Liver (tissue), 9 donors: ENCODE results near the gene ATP5F1D. TPM values are rescaled to one million over a fixed set of nuclear protein-coding genes. Genes with fewer than 3 reads are reported as not detected.

Experiments
- DNase-seq: peaks from one replicate; pipeline ENCODE4 v3.0.0-alpha.2; 2017; ENCODE audit warnings: low spot score
- H3K27ac ChIP-seq, 2 donors: one replicate each; pipeline ENCODE4 v1.7.0; 2013; ENCODE audit warnings: inconsistent platforms in 2 of 2, low read length in 2 of 2, control low read depth in 1 of 2, low read depth in 1 of 2, mild to moderate bottlenecking in 1 of 2
- H3K27me3 ChIP-seq, 4 donors: one replicate each; pipeline versions ENCODE4 v1.6.1 to v1.7.0; 2013; ENCODE audit warnings: low read length in 3 of 4, inconsistent platforms in 1 of 4, mild to moderate bottlenecking in 1 of 4, moderate library complexity in 1 of 4; ENCODE audit not compliant: control insufficient read depth in 4 of 4, insufficient read depth in 4 of 4
- H3K36me3 ChIP-seq, 4 donors: one replicate each; pipeline versions ENCODE4 v1.6.1 to v1.7.0; 2013; ENCODE audit warnings: low read length in 3 of 4, mild to moderate bottlenecking in 3 of 4, low read depth in 1 of 4, moderate library complexity in 1 of 4; ENCODE audit not compliant: control insufficient read depth in 4 of 4, insufficient read depth in 3 of 4
- H3K4me1 ChIP-seq, 4 donors: one replicate each; pipeline versions ENCODE4 v1.6.1 to v1.7.0; 2013; ENCODE audit warnings: low read length in 3 of 4, mild to moderate bottlenecking in 3 of 4, moderate library complexity in 1 of 4; ENCODE audit not compliant: control insufficient read depth in 4 of 4, insufficient read depth in 4 of 4
- H3K4me3 ChIP-seq, 3 donors: one replicate each; pipeline versions ENCODE4 v1.6.1 to v1.7.0; 2013; ENCODE audit warnings: low read length in 3 of 3, control low read depth in 1 of 3, low read depth in 1 of 3, mild to moderate bottlenecking in 1 of 3
- H3K9ac ChIP-seq, 2 donors: one replicate each; pipeline ENCODE4 v1.7.0; 2013; ENCODE audit warnings: low read length in 2 of 2, mild to moderate bottlenecking in 2 of 2, moderate library complexity in 2 of 2, control low read depth in 1 of 2, low read depth in 1 of 2
- H3K9me3 ChIP-seq, 4 donors: one replicate each; pipeline versions ENCODE4 v1.6.1 to v1.7.0; 2013; ENCODE audit warnings: low read length in 3 of 4; ENCODE audit not compliant: control insufficient read depth in 4 of 4
- ATF3 ChIP-seq: IDR thresholded peaks from 2 replicates; pipeline ENCODE4 v1.6.1; 2016; ENCODE audit warnings: antibody characterized with exemption
- CTCF ChIP-seq: fragments of 150-350 bp; IDR thresholded peaks from 2 replicates; pipeline ENCODE4 v1.5.1; 2017; ENCODE audit warnings: improper control_type of control experiment, low read depth, low read length; ENCODE audit not compliant: missing input control
- EGR1 ChIP-seq, 2 donors: IDR thresholded peaks; 2 replicates each; pipeline ENCODE4 v1.6.1; 2016 to 2018; ENCODE audit warnings: antibody characterized with exemption in 2 of 2, low read depth in 2 of 2
- FOXA1 ChIP-seq: IDR thresholded peaks from 2 replicates; pipeline ENCODE4 v1.6.1; 2016; ENCODE audit warnings: antibody characterized with exemption
- FOXA2 ChIP-seq: IDR thresholded peaks from 2 replicates; pipeline ENCODE4 v1.6.1; 2016; ENCODE audit warnings: antibody characterized with exemption
- GABPA ChIP-seq, 2 donors: IDR thresholded peaks in 1 of 2; conservative IDR thresholded peaks in 1 of 2; 2 replicates each; pipeline ENCODE4 v1.6.1; 2016; ENCODE audit warnings: antibody characterized with exemption in 2 of 2, mild to moderate bottlenecking in 1 of 2, moderate library complexity in 1 of 2
- HNF4A ChIP-seq, 2 donors: conservative IDR thresholded peaks; 2 replicates each; pipeline ENCODE4 v1.6.1; 2016; ENCODE audit warnings: antibody characterized with exemption in 2 of 2, mild to moderate bottlenecking in 2 of 2
- HNF4G ChIP-seq: IDR thresholded peaks from 2 replicates; pipeline ENCODE4 v1.6.1; 2016; ENCODE audit warnings: antibody characterized with exemption
- JUND ChIP-seq, 2 donors: IDR thresholded peaks; 2 replicates each; pipeline ENCODE4 v1.6.1; 2016; ENCODE audit warnings: antibody characterized with exemption in 2 of 2
- MAX ChIP-seq: IDR thresholded peaks from 2 replicates; pipeline ENCODE4 v1.6.1; 2016; ENCODE audit warnings: antibody characterized with exemption
- NR2F2 ChIP-seq: IDR thresholded peaks from 2 replicates; pipeline ENCODE4 v1.6.1; 2016; ENCODE audit warnings: antibody characterized with exemption
- RAD21 ChIP-seq, 2 donors: IDR thresholded peaks; 2 replicates each; pipeline ENCODE4 v1.6.1; 2016; ENCODE audit warnings: antibody characterized with exemption in 2 of 2, mild to moderate bottlenecking in 2 of 2
- REST ChIP-seq: IDR thresholded peaks from 2 replicates; pipeline ENCODE4 v1.6.1; 2016; ENCODE audit warnings: antibody characterized with exemption, mild to moderate bottlenecking
- RXRA ChIP-seq, 2 donors: IDR thresholded peaks; 2 replicates each; pipeline ENCODE4 v1.6.1; 2017 to 2018; ENCODE audit warnings: antibody characterized with exemption in 2 of 2, mild to moderate bottlenecking in 1 of 2
- SP1 ChIP-seq: IDR thresholded peaks from 2 replicates; pipeline ENCODE4 v1.6.1; 2018; ENCODE audit warnings: antibody characterized with exemption, mild to moderate bottlenecking
- TAF1 ChIP-seq: conservative IDR thresholded peaks from 2 replicates; pipeline ENCODE4 v1.6.1; 2016; ENCODE audit warnings: antibody characterized with exemption, mild to moderate bottlenecking
- YY1 ChIP-seq: IDR thresholded peaks from 2 replicates; pipeline ENCODE4 v1.6.1; 2016; ENCODE audit warnings: antibody characterized with exemption, mild to moderate bottlenecking
- ZBTB33 ChIP-seq: IDR thresholded peaks from 2 replicates; pipeline ENCODE4 v1.6.1; 2016; ENCODE audit warnings: antibody characterized with exemption
- WGBS: extraction: QIAGEN DNeasy Blood & Tissue Kit; methylation state at CpG from one replicate; pipeline ENCODE4 v1.1.7; 2013; 5-methylcytosine and 5-hydroxymethylcytosine counted together
- polyA plus RNA-seq, 2 donors: library from polyadenylated mRNA; stranded (reverse) in 1 of 2; unstranded in 1 of 2; fragments of 200-250 nt in 1 of 2; fragments of >200 nt in 1 of 2; fragmentation: Nextera tagmentation in 1 of 2; extraction: Ambion mirVana in 1 of 2; gene quantifications; one replicate each; pipeline versions ENCODE4 v1.2.1 to v1.2.3, GENCODE V29; 2013 to 2015
- total RNA-seq, 2 donors: library from RNA; depleted of rRNA; stranded (reverse); fragments of >200 nt; gene quantifications; one replicate each; pipeline ENCODE4 v1.2.3, GENCODE V29; 2014
- donor health status: healthy.
- donor health status: healthy.
- donor health status: healthy.
- donor health status: healthy.
- donor health status: healthy.

ATP5F1D gene
- total and polyA plus RNA-seq, 4 donors: 20.2 to 315 (median 145) TPM

- WGBS: 40% methylated on average over 25 of the region's 25 CpGs
Observed at GRCh38 chr19:1291761-1292418, 50.3 kb downstream of the ATP5F1D start.

More at GRCh38 chr19:1291761-1292418, 50.3 kb downstream of the ATP5F1D start:
- Histone ChIP-seq H3K27ac (no peak overlapping the region), H3K9ac (no peak overlapping the region), H3K27me3 (no peaks in the 10 kb centered on the region), H3K36me3 (no peaks in the 10 kb centered on the region), H3K9me3 (no peaks in the 10 kb centered on the region), H3K4me1 (peaks cover 16 to 54% (median 25%) of the 10 kb centered on the region in 4 donors), H3K4me3 (no peak overlapping the region)
- DNase-seq: no peak
- TF ChIP-seq MAX (no peak), HNF4G (peak; percentile 71), ATF3 (no peak), CTCF (no peak), RXRA (IDR thresholded peaks at IDR 0.05) (peak; percentile 56 to 64), FOXA1 (no peak), JUND (IDR thresholded peaks at IDR 0.05) (no peak), GABPA (IDR thresholded peaks at IDR 0.05 in 1 of 2, conservative IDR thresholded peaks at IDR 0.05 in 1 of 2) (no peak), FOXA2 (no peak), REST (no peak), HNF4A (conservative IDR thresholded peaks at IDR 0.05) (peak; percentile 84 to 86), EGR1 (IDR thresholded peaks at IDR 0.05; ENCODE audit: low read depth in 2 of 2) (no peak), TAF1 (no peak), RAD21 (IDR thresholded peaks at IDR 0.05) (peak in 1 of 2 donors; percentile 44), ZBTB33 (no peak), YY1 (no peak), NR2F2 (no peak), SP1 (peak; percentile 79)
